ENCODE measurements around the gene HOXD13.

HOXD13 gene

DNA sequence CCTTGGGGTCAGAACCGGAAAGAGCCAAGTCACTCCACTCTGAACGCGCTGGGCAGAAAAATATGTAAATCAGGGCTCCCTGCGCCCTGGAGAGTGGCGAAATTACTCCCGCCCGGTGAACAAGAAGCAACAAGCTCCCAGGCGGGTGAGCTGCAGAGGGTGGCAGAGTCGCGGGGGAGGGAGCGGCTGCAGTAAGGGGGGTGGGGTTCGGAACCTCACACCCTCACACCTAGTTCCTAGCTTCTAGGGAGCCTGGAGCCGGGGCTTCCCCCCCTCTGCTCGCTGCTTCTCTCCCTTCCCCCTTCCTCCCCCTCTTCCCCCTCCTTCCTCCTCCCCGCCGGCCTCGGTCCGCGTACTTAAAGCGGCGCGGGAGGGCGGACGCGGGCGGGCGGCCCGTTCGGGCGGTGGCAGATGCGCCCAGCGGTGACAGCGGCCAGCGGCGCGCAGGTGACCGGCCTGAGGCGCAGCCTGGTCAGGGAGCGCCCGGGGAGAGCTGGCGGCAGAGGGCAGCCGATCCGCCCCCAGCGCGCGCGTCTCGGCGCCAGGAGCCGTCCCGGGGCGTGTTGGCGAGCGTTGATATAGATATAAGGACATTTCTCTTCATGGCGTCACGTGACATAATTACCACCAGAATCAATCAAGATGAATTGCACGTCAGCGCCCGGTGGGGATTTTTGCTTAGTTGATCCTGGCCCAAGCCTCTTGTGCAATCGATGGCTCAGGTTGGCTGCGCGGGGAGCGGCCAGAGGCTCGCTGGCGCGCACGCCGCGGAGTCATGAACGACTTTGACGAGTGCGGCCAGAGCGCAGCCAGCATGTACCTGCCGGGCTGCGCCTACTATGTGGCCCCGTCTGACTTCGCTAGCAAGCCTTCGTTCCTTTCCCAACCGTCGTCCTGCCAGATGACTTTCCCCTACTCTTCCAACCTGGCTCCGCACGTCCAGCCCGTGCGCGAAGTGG, 14.3 kb downstream of the HOXD13 start, which contains the start of gene HOXD11:
Gene HOXD11 (plus strand): TSS at position 700 of the 959 bp plus-strand sequence. CDS start 76 bp downstream, at position 776.
- TF ChIP-seq TAF1 (IDR thresholded peaks at IDR 0.05; ENCODE audit: borderline replicate concordance, insufficient read depth, low read length) (no peak), SIN3A (IDR thresholded peaks at IDR 0.05; ENCODE audit: borderline replicate concordance, insufficient read depth, low read length) (no peak)
- TF ChIP-seq, protein P1, sequence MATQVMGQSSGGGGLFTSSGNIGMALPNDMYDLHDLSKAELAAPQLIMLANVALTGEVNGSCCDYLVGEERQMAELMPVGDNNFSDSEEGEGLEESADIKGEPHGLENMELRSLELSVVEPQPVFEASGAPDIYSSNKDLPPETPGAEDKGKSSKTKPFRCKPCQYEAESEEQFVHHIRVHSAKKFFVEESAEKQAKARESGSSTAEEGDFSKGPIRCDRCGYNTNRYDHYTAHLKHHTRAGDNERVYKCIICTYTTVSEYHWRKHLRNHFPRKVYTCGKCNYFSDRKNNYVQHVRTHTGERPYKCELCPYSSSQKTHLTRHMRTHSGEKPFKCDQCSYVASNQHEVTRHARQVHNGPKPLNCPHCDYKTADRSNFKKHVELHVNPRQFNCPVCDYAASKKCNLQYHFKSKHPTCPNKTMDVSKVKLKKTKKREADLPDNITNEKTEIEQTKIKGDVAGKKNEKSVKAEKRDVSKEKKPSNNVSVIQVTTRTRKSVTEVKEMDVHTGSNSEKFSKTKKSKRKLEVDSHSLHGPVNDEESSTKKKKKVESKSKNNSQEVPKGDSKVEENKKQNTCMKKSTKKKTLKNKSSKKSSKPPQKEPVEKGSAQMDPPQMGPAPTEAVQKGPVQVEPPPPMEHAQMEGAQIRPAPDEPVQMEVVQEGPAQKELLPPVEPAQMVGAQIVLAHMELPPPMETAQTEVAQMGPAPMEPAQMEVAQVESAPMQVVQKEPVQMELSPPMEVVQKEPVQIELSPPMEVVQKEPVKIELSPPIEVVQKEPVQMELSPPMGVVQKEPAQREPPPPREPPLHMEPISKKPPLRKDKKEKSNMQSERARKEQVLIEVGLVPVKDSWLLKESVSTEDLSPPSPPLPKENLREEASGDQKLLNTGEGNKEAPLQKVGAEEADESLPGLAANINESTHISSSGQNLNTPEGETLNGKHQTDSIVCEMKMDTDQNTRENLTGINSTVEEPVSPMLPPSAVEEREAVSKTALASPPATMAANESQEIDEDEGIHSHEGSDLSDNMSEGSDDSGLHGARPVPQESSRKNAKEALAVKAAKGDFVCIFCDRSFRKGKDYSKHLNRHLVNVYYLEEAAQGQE (IDR thresholded peaks at IDR 0.05; ENCODE audit: insufficient read depth in 1 of 2, low read depth in 2 of 2, low read length in 2 of 2), result no peak

GRCh38 chr2:176107731-176108181, 15.2 kb downstream of the HOXD13 start:
- no peak for TF ChIP-seq FOXP2 (optimal IDR thresholded peaks at IDR 0.05; ENCODE audit: borderline replicate concordance, extremely low read depth, extremely low read length, insufficient read depth)
- no peak for TF ChIP-seq TAF1 (IDR thresholded peaks at IDR 0.05; ENCODE audit: borderline replicate concordance, insufficient read depth, low read length)
- no peak for TF ChIP-seq SIN3A (IDR thresholded peaks at IDR 0.05; ENCODE audit: borderline replicate concordance, insufficient read depth, low read length)
- TF ChIP-seq, protein P1 (IDR thresholded peaks at IDR 0.05; ENCODE audit: insufficient read depth in 1 of 2, low read depth in 2 of 2, low read length in 2 of 2), result no peak
- no peak for TF ChIP-seq POLR2AphosphoS5 (IDR thresholded peaks at IDR 0.05; ENCODE audit: low read depth, low read length)

DNA sequence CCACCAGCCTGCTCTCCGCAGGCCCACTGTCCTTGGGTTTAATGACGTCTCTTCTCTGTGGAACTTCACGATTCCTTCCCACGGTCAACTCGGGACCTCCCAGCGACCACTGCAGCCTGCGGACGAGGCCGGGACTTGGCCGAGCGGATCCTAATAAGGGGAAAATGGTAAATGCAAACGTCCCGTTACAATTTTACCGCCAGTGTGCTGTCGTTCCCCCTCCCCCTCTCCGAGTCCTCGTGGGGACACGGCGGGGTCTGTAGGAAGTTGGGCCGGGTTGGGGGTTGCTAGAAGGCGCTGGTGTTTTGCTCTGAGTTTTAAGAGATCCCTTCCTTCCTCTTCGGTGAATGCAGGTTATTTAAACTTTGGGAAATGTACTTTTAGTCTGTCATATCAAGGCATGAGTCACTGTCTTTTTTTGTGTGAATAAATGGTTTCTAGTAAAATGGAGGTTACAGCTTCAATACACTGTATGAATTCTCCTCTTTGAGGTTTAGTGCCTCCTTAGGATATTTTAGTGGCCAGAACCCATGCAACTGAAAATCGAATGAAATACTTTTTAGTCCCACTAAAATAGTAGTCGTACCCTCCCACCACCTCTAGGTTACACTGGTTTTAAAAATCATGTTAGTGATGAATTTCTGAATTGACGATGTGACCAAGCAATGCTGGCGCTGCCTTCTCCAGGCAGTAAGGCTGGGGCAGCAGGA, 16.8 kb downstream of the HOXD13 start:
- no peak for TF ChIP-seq TAF1 (IDR thresholded peaks at IDR 0.05; ENCODE audit: borderline replicate concordance, insufficient read depth, low read length)
- TF ChIP-seq, protein P1 (IDR thresholded peaks at IDR 0.05; ENCODE audit: insufficient read depth in 1 of 2, low read depth in 2 of 2, low read length in 2 of 2), result no peak
- TF ChIP-seq FOXP2 (optimal IDR thresholded peaks at IDR 0.05; ENCODE audit: borderline replicate concordance, extremely low read depth, extremely low read length, insufficient read depth), result no peak
- TF ChIP-seq SIN3A (IDR thresholded peaks at IDR 0.05; ENCODE audit: borderline replicate concordance, insufficient read depth, low read length), result no peak
- TF ChIP-seq POLR2AphosphoS5 (IDR thresholded peaks at IDR 0.05; ENCODE audit: low read depth, low read length), result no peak

DNA sequence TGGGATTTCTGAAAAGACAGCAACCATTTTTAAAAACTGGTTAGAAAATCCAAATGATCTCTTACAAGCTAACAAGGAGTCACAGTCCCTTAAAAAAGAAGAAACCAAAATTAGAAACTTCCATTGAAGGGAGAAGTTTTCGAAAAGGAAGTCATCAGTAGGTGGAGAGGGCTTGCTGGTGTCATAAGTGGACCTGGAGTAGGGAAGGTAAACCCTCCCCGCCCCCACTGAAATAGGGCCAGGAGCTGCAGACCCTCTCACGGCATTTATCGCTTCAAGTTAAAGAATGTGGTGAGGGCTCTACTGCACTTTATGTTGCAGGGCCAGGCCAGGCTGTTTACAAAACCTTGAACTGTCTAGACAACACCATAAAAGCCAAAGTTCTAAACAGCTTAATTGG, 17.4 kb downstream of the HOXD13 start:
- TF ChIP-seq, protein P1 (IDR thresholded peaks at IDR 0.05; ENCODE audit: insufficient read depth in 1 of 2, low read depth in 2 of 2, low read length in 2 of 2), result no peak
- TF ChIP-seq POLR2AphosphoS5 (IDR thresholded peaks at IDR 0.05; ENCODE audit: low read depth, low read length), result no peak
- no peak for TF ChIP-seq FOXP2 (optimal IDR thresholded peaks at IDR 0.05; ENCODE audit: borderline replicate concordance, extremely low read depth, extremely low read length, insufficient read depth)
- TF ChIP-seq SIN3A (IDR thresholded peaks at IDR 0.05; ENCODE audit: borderline replicate concordance, insufficient read depth, low read length), result no peak
- TF ChIP-seq TAF1 (IDR thresholded peaks at IDR 0.05; ENCODE audit: borderline replicate concordance, insufficient read depth, low read length), result no peak

Measured in PFSK-1 (cell line).